GM06990 (cell line): ENCODE measurements around the gene GPHN.
"Not testable (repeated sequence)": the region's sequence is repeated elsewhere in the genome, so short reads cannot be mapped to it uniquely, and the experiment has no call there.

Experiments
- DNase-seq: peaks from one replicate; pipeline ENCODE4 v3.0.0-alpha.2; 2011; ENCODE audit not compliant: insufficient read length; ENCODE audit errors: extremely low read depth
- H3K27me3 ChIP-seq: replicated peaks from 2 replicates; pipeline ENCODE4 v1.6.0; 2011; ENCODE audit warnings: low read length; ENCODE audit not compliant: control insufficient read depth, insufficient read depth
- H3K36me3 ChIP-seq: 2 replicates; pipeline ENCODE4 v1.5.1; 2011; ENCODE audit warnings: low read length; ENCODE audit not compliant: control insufficient read depth, insufficient read depth
- H3K4me3 ChIP-seq: replicated peaks from 2 replicates; pipeline ENCODE4 v1.5.1; 2011; ENCODE audit warnings: low read depth, mild to moderate bottlenecking, control low read depth, low read length
- CTCF ChIP-seq: IDR thresholded peaks from 2 replicates; pipeline ENCODE4 v1.5.1; 2011; ENCODE audit warnings: low read length, control low read depth, mild to moderate bottlenecking, inconsistent platforms; ENCODE audit not compliant: insufficient read depth, poor library complexity, severe bottlenecking

The GPHN gene

GRCh38 chr14:66716227-66716626, 208.3 kb downstream of the GPHN start:
- no peak for DNase-seq
- TF ChIP-seq CTCF: no peak
- no peak overlapping the region for H3K4me3 ChIP-seq
- no peaks in the 10 kb centered on the region for H3K27me3 ChIP-seq
- no peaks in the 10 kb centered on the region; the same call in 1 of the 2 replicates for H3K36me3 ChIP-seq

- Histone ChIP-seq H3K27me3 (no peaks in the 10 kb centered on the region), H3K36me3 (no peaks in the 10 kb centered on the region; the same call in 1 of the 2 replicates), H3K4me3 (no peak overlapping the region)
- no peak for TF ChIP-seq CTCF
- no peak for DNase-seq
These were observed 209.7 kb downstream of the GPHN start for GRCh38 chr14:66717561-66718140.

DNA sequence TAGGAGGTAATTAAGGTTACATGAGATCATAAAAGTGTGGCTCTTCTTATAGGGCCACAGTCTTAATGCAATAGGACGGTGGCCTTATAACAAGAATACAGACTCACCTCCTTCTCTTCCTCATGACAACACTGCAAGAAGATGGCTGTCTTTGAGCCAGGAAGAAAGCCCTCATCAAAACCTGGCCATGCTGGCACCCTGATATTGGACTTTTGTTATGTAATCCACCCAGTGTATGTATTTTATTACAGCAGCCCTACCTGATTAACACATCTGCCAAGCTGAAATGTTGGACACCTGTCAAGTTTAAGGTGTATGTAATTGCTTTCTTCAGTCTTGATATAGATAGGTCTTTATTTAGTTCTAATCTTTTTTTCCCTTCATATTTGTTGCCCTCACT, 217.0 kb downstream of the GPHN start:
- H3K36me3 ChIP-seq: no peaks in the 10 kb centered on the region
- H3K4me3 ChIP-seq: no peak overlapping the region
- no peak for TF ChIP-seq CTCF
- DNase-seq: no peak
- no peaks in the 10 kb centered on the region for H3K27me3 ChIP-seq

- not testable (repeated sequence) for H3K36me3 ChIP-seq, DNase-seq, H3K4me3 ChIP-seq, H3K27me3 ChIP-seq
These were observed 223.4 kb downstream of the GPHN start for GRCh38 chr14:66731298-66731697.

DNA sequence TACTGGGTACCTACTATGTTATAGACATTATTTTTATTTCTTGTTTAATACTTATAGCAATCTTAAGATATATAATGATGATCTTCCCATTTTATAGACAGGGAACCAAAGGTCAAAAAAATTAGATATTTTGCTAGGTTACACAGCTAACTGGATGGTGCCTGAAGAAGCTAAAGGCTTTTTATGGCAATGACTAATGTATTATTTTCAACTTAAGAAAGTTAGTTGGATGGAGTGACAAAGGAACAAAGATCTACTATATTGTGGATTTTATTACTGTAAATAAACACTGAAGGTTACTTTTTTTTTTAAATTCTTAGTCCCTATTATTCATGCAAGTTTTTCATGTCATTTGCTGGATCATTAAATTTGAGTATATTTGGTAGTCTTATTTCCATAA, 227.9 kb downstream of the GPHN start:
- no peak for TF ChIP-seq CTCF
- no peak for DNase-seq
- Histone ChIP-seq H3K36me3 (no peaks in the 10 kb centered on the region; the same call in none of the 2 replicates), H3K27me3 (no peaks in the 10 kb centered on the region), H3K4me3 (no peak overlapping the region)

DNA sequence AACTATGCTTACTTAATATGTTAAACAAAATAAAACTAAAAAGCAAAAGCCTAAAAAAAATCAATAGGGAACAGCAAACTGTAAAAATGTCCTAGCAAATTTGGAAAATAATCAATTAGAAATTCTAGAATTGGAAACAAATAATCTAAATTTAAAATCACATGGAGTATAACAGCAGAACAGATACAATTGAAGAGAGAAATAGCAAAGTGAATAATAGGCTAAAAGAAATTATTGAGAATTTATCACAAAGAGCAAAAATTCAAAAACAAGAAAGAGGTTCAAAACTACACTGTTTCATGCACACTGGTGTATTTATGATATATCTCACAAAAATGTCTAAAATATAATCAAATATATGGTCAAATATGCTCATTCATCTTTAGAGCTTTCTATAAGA, 231.9 kb downstream of the GPHN start:
- no peak for DNase-seq
- no peak for TF ChIP-seq CTCF
- no peaks in the 10 kb centered on the region for H3K27me3 ChIP-seq
- H3K36me3 ChIP-seq: no peaks in the 10 kb centered on the region
- no peak overlapping the region for H3K4me3 ChIP-seq
